Fibroblast of skin of scalp (primary cell): ENCODE results near the gene FXYD6.
"Not testable (repeated sequence)": the region's sequence is repeated elsewhere in the genome, so short reads cannot be mapped to it uniquely, and the experiment has no call there.

Experiments
- DNase-seq: peaks from one replicate; pipeline ENCODE4 v3.0.0-alpha.2; 2013

The FXYD6 gene

GRCh38 chr11:117868815-117869561, 7.5 kb downstream of the FXYD6 start:
- DNase-seq = no peak

GRCh38 chr11:117868088-117868487, 8.4 kb downstream of the FXYD6 start:
- DNase-seq = no peak

- no peak for DNase-seq
These were observed 9.9 kb downstream of the FXYD6 start for GRCh38 chr11:117866526-117866925.

DNA sequence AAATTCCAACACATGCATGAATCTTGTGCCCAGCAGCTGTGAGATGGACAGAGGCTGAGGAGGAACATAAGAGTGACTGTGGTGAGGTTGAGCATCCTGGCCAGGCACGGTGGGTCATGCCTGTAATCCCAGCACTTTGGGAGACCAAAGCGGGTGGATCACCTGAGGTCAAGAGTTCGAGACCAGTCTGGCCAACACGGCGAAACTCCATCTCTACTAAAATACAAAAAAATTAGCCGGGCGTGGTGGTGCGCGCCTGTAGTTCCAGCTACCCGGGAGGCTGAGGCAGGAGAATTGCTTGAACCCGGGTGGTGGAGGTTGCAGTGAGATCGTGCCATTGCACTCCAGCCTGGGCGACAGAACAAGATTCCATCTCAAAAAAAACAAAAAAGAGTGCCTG, 10.9 kb downstream of the FXYD6 start:
- not testable (repeated sequence) for DNase-seq

DNA sequence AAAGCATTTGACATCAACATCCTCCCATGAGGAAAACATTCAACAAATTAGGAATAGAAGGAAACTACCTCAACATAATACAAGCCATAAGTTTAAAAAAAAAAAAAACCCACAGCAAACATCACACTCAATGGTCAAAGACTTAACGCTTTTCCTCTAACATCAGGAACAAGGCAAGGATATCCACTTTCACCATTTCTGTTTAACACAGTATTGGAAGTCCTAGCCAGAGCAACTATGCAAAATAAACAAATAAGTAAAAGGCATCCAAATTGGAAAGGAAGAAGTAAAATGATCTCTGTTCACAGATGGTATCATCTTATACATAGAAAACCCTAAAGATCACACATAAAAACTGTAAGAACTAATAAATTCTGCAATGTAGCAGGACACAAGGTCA, 13.1 kb downstream of the FXYD6 start:
- no peak for DNase-seq

GRCh38 chr11:117862753-117863152, 13.7 kb downstream of the FXYD6 start:
- no peak for DNase-seq

GRCh38 chr11:117862019-117862725, 14.3 kb downstream of the FXYD6 start:
- no peak for DNase-seq

DNA sequence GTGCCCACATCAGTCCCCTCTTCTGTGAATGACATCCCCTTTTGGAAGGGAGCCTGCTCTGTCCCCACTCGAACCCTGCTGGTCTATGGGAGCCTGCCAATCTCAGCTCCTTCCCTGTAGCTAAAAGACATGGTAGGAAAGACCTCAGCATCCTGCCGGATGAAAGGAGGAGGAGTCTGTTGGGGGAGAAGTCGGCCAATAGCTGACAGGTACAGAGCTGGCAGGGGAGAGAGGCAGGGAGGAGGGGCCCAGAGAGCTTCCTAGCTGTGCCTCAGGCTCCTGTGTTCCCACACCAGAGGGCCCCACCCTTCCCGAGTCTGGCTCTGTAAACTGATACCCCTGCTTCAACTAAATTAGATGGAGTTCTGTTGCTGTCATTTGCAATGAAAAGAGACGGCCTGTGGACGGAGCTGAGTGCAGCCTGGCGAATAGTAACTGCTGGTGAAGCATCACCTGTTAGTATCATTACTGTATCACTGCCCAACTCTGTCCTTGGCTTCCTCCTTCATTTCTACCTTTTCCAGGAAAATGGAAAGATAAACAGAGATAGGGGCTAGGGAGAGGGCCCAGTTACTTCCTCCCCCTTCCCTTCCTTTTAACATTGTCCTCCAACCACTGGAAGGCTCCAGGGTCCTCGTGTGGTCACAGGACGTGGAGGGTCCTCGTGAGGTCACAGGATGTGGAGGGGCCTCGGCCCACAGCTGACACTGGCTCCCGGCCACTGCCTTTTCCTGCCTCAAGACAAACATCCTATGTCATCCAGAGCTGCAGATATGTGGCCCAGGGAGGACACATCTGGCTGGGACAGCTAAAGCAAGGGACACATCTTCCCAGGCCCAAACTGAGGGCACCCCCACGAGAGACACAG, 15.1 kb downstream of the FXYD6 start:
- no peak for DNase-seq

GRCh38 chr11:117860139-117860538, 16.3 kb downstream of the FXYD6 start:
- DNase-seq = no peak

- DNase-seq = no peak
These were observed 16.9 kb downstream of the FXYD6 start for GRCh38 chr11:117859488-117860112.

GRCh38 chr11:117859061-117859460, 17.4 kb downstream of the FXYD6 start:
- no peak for DNase-seq

DNA sequence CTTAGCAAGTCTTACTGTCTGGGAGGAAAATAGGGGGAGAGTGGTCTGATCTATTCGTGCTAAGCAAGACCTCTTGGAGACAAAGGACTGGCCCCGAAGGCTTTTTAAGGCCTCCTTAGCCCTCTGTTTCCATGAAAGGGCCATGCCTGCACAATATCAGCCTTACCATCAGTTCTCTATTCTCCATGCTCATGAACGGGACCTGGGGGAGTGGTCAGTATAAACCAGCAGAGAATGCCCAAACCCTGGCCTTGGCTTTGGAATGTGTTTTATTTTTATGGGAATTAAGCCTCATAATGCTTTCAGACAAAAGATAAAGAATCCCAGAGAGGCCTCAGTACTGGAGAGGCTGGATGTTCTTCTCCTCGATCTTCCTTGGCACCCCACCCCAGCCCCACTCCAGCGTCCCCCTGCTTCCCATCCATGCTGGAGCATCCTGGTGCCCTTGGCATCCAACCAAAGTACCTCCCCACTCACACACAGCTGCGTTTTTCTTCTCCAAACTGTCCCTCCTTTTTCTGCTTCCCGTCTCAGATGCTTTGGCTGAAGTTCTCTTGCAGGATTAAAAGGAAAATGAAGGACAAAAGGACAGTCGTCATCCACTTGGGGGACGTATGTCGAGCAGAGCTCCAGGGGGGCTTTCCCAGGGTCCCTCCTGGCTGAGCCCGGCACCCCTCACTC, 18.6 kb downstream of the FXYD6 start:
- no peak for DNase-seq

DNA sequence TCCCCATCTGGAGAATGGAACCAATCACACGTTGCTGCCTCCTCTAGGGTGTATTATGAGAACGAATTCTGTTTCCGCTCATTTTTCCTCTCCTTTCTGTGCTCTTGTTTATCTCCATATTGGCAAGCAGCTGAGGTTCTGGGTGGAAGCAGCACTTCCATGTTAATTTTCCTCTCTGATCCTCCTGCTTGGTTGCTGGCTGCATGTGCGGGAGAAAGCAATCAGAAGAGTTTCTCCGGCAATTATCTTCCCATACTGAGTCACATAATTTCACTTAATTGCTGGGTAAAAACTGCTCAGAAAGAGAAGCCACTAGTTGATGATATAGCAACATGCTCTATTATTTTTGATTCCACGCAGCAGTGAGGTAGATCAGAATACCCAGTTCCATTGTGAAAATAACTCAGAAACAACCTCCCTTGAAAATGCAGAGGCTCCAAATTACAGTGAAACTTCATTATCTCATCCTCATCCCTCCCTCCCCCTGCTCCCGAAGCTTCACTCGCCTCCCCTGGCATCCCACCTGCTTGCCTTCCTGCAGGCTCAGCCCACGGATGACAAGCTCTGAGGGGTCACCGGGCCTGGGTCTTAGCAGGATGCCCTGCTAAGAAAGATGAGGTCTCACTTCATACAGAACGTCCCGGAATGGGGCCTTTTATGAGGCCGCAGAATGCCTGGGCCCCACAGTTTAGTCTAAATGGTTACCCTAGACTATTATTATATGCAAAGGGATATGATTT, 20.4 kb downstream of the FXYD6 start:
- DNase-seq = no peak

GRCh38 chr11:117855186-117855845, 21.1 kb downstream of the FXYD6 start:
- no peak for DNase-seq

- DNase-seq = no peak
These were observed 24.1 kb downstream of the FXYD6 start for GRCh38 chr11:117852309-117852708.

DNA sequence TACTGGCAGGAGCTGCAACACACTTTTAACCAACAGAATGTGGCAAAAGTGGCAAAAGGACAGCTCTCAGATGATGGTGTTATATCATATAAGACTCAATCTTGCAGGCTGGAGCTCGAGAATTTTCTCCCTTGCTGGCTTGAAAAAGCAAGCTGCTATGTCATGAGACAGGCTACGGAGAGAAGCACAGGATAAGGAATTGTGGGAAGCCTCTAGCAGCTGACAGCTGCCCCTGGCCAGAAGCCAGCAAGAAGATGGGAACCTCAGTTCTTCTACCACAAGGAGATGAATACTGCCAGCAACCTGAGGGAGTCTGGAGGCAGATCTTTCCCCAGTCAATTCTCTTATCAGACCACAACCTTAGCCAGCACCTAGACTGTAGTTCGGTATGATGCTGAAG, 24.6 kb downstream of the FXYD6 start:
- DNase-seq = peak; percentile 15

GRCh38 chr11:117851106-117851505, 25.4 kb downstream of the FXYD6 start:
- DNase-seq = peak; percentile 82

DNA sequence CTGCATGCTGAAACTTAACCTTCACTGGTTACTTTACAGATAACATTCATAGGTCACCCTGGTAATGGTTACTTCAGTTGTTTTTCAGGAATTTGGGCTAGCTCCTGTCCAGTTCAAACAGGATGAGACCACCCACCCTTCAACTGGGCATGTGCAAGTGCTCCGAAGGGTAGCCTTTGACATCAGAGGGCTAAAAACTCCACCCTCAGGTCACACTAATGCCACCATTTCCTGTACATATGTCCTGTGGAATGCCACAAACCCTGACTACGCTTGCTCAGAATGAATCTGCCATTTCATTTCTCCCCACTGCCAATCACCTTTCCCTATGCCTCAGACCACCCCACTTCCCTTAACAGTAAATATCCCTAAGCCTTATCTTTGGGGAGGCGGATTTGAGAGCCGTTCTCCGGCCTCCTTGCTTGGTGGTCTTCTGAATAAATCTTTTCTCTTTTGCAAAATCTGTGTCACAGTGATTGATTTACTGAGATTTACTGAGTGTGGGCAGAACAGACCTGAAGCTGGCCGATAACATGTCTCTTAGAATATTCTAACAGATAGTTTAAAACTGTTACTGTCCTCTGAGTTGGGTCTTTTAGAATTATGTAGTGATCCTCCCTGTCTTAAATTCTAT, 26.6 kb downstream of the FXYD6 start:
- no peak for DNase-seq

- DNase-seq = peak; percentile 63
These were observed 32.6 kb downstream of the FXYD6 start for GRCh38 chr11:117843666-117844484.
